Measurements from ENCODE around the gene CCDC97. TPM values are rescaled to one million over a fixed set of nuclear protein-coding genes. Genes with fewer than 3 reads are reported as not detected.

The CCDC97 gene
- total RNA-seq, 1 donor from 2014 or later = 18.1 TPM

DNA sequence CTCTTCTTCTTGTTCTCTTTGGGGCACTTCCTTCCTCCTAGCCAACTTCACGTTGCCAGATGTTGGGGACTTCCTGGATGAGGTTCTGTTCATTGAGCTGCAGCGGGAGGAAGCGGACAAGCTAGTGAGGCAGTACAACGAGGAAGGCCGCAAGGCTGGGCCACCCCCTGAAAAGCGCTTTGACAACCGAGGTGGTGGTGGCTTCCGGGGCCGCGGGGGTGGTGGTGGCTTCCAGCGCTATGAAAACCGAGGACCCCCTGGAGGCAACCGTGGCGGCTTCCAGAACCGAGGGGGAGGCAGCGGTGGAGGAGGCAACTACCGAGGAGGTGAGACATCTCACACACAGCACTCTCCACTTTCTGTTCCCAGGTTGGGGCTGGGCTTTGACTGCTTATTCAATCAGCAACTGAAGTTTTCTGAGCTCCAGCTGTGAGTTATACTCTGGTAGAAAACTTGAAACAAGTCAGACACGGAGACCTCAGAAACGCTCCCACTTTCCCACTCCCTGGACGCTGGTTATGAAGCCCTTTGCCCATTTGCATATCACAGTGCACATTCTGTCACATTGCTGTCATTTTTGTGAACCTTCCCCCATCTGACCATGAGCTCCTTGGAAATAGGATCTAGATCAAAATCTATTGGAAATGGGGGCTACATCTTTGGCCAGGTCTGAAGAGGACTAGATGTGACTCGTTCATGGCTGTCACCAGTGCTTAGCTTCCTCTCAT is 7.2 kb upstream of the CCDC97 start:
- Histone ChIP-seq H3K4me2 (ENCODE audit: low read length) (no peak overlapping the region), H2AFZ (ENCODE audit: low read depth, low read length) (no peak overlapping the region), H3K4me3 (ENCODE audit: insufficient read depth, low read depth, low read length) (no peak overlapping the region), H3K9ac (ENCODE audit: low read length) (no peak overlapping the region), H3K36me3 (ENCODE audit: insufficient read depth, low read length) (peaks cover 76% of the 10 kb centered on the region), H3K27me3 (ENCODE audit: insufficient read depth, low read length) (no peaks in the 10 kb centered on the region), H3K4me1 (ENCODE audit: insufficient read depth, low read length) (peaks cover 23% of the 10 kb centered on the region), H3K27ac (ENCODE audit: low read depth, low read length) (no peak overlapping the region), H3K9me3 (ENCODE audit: insufficient read depth, low read depth, low read length) (no peaks in the 10 kb centered on the region), H3K79me2 (ENCODE audit: insufficient read depth, low read length) (peaks cover 21% of the 10 kb centered on the region), H4K20me1 (ENCODE audit: insufficient read depth, low read length) (peaks cover 59% of the 10 kb centered on the region)
- Mint-ChIP-seq H3K36me3 (ENCODE audit: low read depth, unreplicated experiment) (peaks cover 37% of the 10 kb centered on the region), H3K27ac (ENCODE audit: unreplicated experiment) (peak overlapping the region; percentile 69), H3K4me3 (ENCODE audit: unreplicated experiment) (no peak overlapping the region), H3K9me3 (ENCODE audit: unreplicated experiment) (no peaks in the 10 kb centered on the region), H3K27me3 (ENCODE audit: low read depth, unreplicated experiment) (no peaks in the 10 kb centered on the region), H3K4me1 (ENCODE audit: low read depth, unreplicated experiment) (peaks cover 26% of the 10 kb centered on the region)
- DNase-seq (ENCODE audit: low read depth) (no peak), FAIRE-seq (no peak)
- TF ChIP-seq, protein P1, sequence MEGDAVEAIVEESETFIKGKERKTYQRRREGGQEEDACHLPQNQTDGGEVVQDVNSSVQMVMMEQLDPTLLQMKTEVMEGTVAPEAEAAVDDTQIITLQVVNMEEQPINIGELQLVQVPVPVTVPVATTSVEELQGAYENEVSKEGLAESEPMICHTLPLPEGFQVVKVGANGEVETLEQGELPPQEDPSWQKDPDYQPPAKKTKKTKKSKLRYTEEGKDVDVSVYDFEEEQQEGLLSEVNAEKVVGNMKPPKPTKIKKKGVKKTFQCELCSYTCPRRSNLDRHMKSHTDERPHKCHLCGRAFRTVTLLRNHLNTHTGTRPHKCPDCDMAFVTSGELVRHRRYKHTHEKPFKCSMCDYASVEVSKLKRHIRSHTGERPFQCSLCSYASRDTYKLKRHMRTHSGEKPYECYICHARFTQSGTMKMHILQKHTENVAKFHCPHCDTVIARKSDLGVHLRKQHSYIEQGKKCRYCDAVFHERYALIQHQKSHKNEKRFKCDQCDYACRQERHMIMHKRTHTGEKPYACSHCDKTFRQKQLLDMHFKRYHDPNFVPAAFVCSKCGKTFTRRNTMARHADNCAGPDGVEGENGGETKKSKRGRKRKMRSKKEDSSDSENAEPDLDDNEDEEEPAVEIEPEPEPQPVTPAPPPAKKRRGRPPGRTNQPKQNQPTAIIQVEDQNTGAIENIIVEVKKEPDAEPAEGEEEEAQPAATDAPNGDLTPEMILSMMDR (IDR thresholded peaks at IDR 0.05; ENCODE audit: insufficient read depth, low read depth, low read length) = no peak
- TF ChIP-seq EZH2 (IDR thresholded peaks at IDR 0.05; ENCODE audit: insufficient read depth, low read length) = no peak

DNA sequence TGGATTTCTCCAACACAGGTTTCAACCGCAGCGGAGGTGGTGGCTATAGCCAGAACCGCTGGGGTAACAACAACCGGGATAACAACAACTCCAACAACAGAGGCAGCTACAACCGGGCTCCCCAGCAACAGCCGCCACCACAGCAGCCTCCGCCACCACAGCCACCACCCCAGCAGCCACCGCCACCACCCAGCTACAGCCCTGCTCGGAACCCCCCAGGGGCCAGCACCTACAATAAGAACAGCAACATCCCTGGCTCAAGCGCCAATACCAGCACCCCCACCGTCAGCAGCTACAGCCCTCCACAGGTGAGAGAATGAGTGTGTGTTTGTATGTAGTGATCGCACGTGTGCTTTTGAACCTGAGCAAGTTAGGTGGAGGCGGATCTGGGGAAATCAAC is 6.0 kb upstream of the CCDC97 start:
- no peak for FAIRE-seq
- no peak for DNase-seq (ENCODE audit: low read depth)
- H3K36me3 Mint-ChIP-seq (ENCODE audit: low read depth, unreplicated experiment) = peaks cover 34% of the 10 kb centered on the region
- H3K4me1 ChIP-seq (ENCODE audit: insufficient read depth, low read length) = peaks cover 15% of the 10 kb centered on the region
- no peak overlapping the region for H3K4me2 ChIP-seq (ENCODE audit: low read length)
- H4K20me1 ChIP-seq (ENCODE audit: insufficient read depth, low read length) = peaks cover 53% of the 10 kb centered on the region
- peaks cover 76% of the 10 kb centered on the region for H3K36me3 ChIP-seq (ENCODE audit: insufficient read depth, low read length)
- no peaks in the 10 kb centered on the region for H3K27me3 ChIP-seq (ENCODE audit: insufficient read depth, low read length)
- H3K9me3 Mint-ChIP-seq (ENCODE audit: unreplicated experiment) = no peaks in the 10 kb centered on the region
- H2AFZ ChIP-seq (ENCODE audit: low read depth, low read length) = no peak overlapping the region
- no peak overlapping the region for H3K4me3 Mint-ChIP-seq (ENCODE audit: unreplicated experiment)
- no peak overlapping the region for H3K27ac Mint-ChIP-seq (ENCODE audit: unreplicated experiment)
- no peak overlapping the region for H3K9ac ChIP-seq (ENCODE audit: low read length)
- no peaks in the 10 kb centered on the region for H3K27me3 Mint-ChIP-seq (ENCODE audit: low read depth, unreplicated experiment)
- H3K27ac ChIP-seq (ENCODE audit: low read depth, low read length) = no peak overlapping the region
- H3K9me3 ChIP-seq (ENCODE audit: insufficient read depth, low read depth, low read length) = no peaks in the 10 kb centered on the region
- no peak overlapping the region for H3K4me3 ChIP-seq (ENCODE audit: insufficient read depth, low read depth, low read length)
- peaks cover 17% of the 10 kb centered on the region for H3K79me2 ChIP-seq (ENCODE audit: insufficient read depth, low read length)
- TF ChIP-seq, protein P1 (IDR thresholded peaks at IDR 0.05; ENCODE audit: insufficient read depth, low read depth, low read length) = no peak
- TF ChIP-seq EZH2 (IDR thresholded peaks at IDR 0.05; ENCODE audit: insufficient read depth, low read length) = no peak
- peaks cover 23% of the 10 kb centered on the region for H3K4me1 Mint-ChIP-seq (ENCODE audit: low read depth, unreplicated experiment)
